ENCODE results near the gene BAIAP2L1.

BAIAP2L1 gene

DNA sequence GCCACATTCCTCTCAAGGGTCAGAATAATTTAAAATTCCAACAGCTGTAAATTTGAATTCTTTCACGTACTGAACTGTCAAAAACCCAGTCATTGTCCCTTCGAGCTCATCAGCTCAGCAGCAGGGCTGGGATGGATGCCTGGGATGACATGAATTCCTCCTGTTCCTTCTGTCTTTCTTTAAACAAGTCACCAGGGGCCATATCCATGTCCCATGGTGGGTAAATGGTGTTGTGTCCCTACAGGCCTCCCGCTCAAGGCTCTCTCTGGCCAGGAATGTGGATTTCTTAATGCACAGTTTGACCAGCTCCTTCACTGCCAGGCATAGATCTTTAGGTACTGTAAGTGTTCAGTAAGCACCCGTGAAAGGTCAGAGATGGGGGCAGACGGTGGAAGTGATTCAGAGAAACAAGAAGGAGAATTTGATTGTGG, 135.0 kb downstream of the BAIAP2L1 start:
- peaks cover 0 to 7% of the 10 kb centered on the region in 2 experiments; a peak in 2 of 3 replicates for H3K36me3 ChIP-seq (ENCODE audit: control insufficient read depth in 2 of 2, insufficient read depth in 1 of 2, low read length in 2 of 2)
- no peak for TF ChIP-seq ZNF626 (tag by site-specific recombination; IDR thresholded peaks at IDR 0.05)
- no peak for TF ChIP-seq TSHZ1 (tag by site-specific recombination; IDR thresholded peaks at IDR 0.05; ENCODE audit: borderline replicate concordance)
- no peak for TF ChIP-seq BCL11A (tag by site-specific recombination; IDR thresholded peaks at IDR 0.05; ENCODE audit: low read depth)
- no peak for TF ChIP-seq SP3 (tag by site-specific recombination; IDR thresholded peaks at IDR 0.05)
- TF ChIP-seq OVOL3 (tag by site-specific recombination; IDR thresholded peaks at IDR 0.05) = no peak
- TF ChIP-seq ZNF274 (IDR thresholded peaks at IDR 0.05; ENCODE audit: low read length) = no peak
- no peak for TF ChIP-seq ZNF274 (tag by site-specific recombination; IDR thresholded peaks at IDR 0.05; ENCODE audit: borderline replicate concordance)
- TF ChIP-seq ZBTB44 (tag by site-specific recombination; IDR thresholded peaks at IDR 0.05) = no peak
- no peak for TF ChIP-seq ZSCAN30 (tag by site-specific recombination; IDR thresholded peaks at IDR 0.05)
- no peak for TF ChIP-seq KLF10 (tag by site-specific recombination; IDR thresholded peaks at IDR 0.05)
- TF ChIP-seq ZNF140 (tag by site-specific recombination; IDR thresholded peaks at IDR 0.05) = no peak
- TF ChIP-seq PBX3 (CRISPR knock-in tag; IDR thresholded peaks at IDR 0.05) = no peak
- no peak for TF ChIP-seq ZNF658 (tag by site-specific recombination; IDR thresholded peaks at IDR 0.05)
- TF ChIP-seq ZFHX2 (tag by site-specific recombination; conservative IDR thresholded peaks at IDR 0.05) = no peak
- H3K4me3 ChIP-seq (ENCODE audit: low read depth, low read length) = no peak overlapping the region
- no peaks in the 10 kb centered on the region for H3K4me1 ChIP-seq (ENCODE audit: control insufficient read depth, insufficient read depth, low read length)
- CTCF ChIA-PET = interaction anchor here (0.6 kb wide), 1 partner anchor 17 kb away, joined by 4 read pairs; no protein-coding TSS in a partner anchor
- no peak overlapping the region for H3K27ac ChIP-seq (ENCODE audit: extremely low read depth, low read depth, low read length)
- H3K9me3 ChIP-seq (ENCODE audit: control insufficient read depth, insufficient read depth, low read depth, low read length) = no peaks in the 10 kb centered on the region
- POLR2A ChIA-PET = interaction anchor here (1.0 kb wide), 1 partner anchor 12 kb away, joined by 4 read pairs; no protein-coding TSS in a partner anchor

GRCh38 chr7:98257701-98258100, 143.2 kb downstream of the BAIAP2L1 start:
- CTCF ChIA-PET = no interaction called here
- Histone ChIP-seq H3K9me3 (ENCODE audit: control insufficient read depth, insufficient read depth, low read depth, low read length) (no peaks in the 10 kb centered on the region), H3K4me1 (ENCODE audit: control insufficient read depth, insufficient read depth, low read length) (no peaks in the 10 kb centered on the region), H3K27ac (ENCODE audit: extremely low read depth, low read depth, low read length) (no peak overlapping the region), H3K36me3 (ENCODE audit: control insufficient read depth in 2 of 2, insufficient read depth in 1 of 2, low read length in 2 of 2) (peaks cover 0 to 24% of the 10 kb centered on the region in 2 experiments), H3K4me3 (ENCODE audit: low read depth, low read length) (no peak overlapping the region)
- POLR2A ChIA-PET = no interaction called here
- TF ChIP-seq ZNF645 (tag by site-specific recombination; IDR thresholded peaks at IDR 0.05) (no peak), TSHZ1 (tag by site-specific recombination; IDR thresholded peaks at IDR 0.05; ENCODE audit: borderline replicate concordance) (no peak), ZNF146 (tag by site-specific recombination; IDR thresholded peaks at IDR 0.05) (no peak), ZNF132 (tag by site-specific recombination; IDR thresholded peaks at IDR 0.05; ENCODE audit: borderline replicate concordance) (no peak), ZNF560 (tag by site-specific recombination; IDR thresholded peaks at IDR 0.05; ENCODE audit: borderline replicate concordance) (no peak)
- TF ChIP-seq, protein P1, sequence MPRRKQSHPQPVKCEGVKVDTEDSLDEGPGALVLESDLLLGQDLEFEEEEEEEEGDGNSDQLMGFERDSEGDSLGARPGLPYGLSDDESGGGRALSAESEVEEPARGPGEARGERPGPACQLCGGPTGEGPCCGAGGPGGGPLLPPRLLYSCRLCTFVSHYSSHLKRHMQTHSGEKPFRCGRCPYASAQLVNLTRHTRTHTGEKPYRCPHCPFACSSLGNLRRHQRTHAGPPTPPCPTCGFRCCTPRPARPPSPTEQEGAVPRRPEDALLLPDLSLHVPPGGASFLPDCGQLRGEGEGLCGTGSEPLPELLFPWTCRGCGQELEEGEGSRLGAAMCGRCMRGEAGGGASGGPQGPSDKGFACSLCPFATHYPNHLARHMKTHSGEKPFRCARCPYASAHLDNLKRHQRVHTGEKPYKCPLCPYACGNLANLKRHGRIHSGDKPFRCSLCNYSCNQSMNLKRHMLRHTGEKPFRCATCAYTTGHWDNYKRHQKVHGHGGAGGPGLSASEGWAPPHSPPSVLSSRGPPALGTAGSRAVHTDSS (tag by site-specific recombination; IDR thresholded peaks at IDR 0.05) = no peak
